NK-92 (cell line): ENCODE measurements around the gene NIPAL4.
"Not testable (repeated sequence)": the region's sequence is repeated elsewhere in the genome, so short reads cannot be mapped to it uniquely, and the experiment has no call there.

ENCODE experiments used
- DNase-seq: peaks from one replicate; lab custom pipeline; 2025; ENCODE audit not compliant: unreplicated experiment; lab: John Stamatoyannopoulos, UW

NIPAL4 gene

DNA sequence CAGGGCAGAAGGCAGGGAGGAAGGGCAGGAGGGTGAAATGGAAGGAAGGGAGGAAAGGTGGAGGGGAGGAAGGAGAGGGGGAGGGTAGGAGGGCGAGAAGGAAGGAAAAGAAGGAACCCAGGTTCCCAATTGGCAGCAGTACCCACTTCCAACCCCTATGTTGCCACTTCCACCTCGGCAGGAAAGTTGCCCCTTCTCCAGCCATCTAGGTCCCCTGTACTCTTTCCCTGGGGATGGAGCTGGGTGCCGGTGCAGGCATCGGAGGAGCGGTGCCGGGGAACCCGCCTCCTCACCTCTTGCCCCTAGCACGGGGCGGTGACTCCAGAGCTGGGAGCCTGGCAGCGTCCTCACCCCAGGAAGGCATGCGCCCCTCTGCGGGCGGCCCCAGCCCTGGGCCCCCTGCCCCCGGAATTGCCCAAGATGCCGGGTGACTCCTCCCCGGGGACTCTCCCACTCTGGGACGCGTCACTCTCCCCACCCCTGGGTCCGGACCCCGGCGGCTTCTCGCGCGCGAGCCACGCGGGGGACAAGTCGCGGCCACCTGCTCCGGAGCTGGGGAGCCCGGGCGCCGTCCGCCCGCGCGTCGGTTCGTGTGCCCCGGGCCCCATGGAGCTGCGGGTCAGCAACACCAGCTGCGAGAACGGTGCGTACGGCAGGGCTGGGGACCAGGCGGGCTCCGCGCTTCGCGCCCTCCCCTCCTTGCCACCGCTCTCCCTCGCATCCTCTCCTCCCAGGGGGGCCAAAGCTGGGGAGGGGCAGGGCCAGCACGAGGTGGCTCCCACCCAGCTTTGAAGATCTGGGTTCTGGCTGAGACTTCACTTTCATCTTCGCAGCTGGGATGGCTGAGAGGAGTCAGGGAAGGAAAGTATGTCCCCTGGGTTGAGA, at the start of gene NIPAL4:
NIPAL4 (plus strand) TSS at position 499 of the 885 bp plus-strand sequence; CDS start at position 607, 108 bp downstream.
- no peak for DNase-seq

DNA sequence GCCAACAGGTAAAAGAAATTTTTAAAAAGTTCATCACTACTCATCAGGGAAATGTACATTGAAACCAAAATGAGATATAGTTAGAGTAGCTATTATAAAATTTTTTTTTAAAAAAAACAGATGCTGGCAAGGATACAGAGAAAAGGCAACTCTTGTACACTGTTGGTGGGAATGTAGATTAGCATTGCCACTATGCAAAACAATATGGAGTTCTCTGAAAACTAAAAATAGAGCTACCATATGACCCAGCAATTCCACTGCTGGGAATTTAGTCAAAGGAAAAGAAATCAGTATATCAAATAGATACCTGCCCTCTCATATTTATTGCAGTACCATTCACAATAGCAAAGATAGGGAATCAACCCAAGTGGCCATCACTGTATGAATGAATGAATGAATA, 44.2 kb upstream of the NIPAL4 start:
- DNase-seq = no peak

DNA sequence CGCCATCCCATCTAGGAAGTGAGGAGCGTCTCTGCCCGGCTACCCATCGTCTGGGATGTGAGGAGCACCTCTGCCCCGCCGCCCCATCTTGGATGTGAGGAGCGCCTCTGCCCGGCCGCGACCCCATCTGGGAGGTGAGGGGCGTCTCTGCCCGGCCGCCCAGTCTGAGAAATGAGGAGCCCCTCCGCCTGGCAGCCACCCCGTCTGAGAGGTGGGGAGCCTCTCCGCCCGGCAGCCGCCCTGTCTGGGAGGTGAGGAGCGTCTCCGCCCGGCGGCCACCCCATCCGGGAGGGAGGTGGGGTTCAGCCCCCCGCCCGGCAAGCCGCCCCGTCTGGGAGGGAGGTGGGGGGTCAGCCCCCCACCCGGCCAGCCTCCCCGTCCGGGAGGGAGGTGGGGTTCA, 40.5 kb upstream of the NIPAL4 start:
- DNase-seq = not testable (repeated sequence)

DNA sequence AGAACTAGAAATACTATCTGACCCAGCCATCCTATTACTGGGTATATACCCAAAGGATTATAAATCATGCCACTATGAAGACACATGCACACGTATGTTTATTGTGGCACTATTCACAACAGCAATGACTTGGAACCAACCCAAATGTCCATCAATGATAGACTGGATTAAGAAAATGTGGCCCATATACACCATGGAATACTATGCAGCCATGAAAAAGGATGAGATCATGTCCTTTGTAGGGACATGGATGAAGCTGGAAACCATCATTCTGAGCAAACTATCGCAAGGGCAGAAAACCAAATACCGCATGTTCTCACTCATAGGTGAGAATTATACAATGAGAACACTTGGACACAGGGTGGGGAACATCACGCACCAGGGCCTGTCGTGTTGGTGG, 30.1 kb upstream of the NIPAL4 start:
- DNase-seq = not testable (repeated sequence)

DNA sequence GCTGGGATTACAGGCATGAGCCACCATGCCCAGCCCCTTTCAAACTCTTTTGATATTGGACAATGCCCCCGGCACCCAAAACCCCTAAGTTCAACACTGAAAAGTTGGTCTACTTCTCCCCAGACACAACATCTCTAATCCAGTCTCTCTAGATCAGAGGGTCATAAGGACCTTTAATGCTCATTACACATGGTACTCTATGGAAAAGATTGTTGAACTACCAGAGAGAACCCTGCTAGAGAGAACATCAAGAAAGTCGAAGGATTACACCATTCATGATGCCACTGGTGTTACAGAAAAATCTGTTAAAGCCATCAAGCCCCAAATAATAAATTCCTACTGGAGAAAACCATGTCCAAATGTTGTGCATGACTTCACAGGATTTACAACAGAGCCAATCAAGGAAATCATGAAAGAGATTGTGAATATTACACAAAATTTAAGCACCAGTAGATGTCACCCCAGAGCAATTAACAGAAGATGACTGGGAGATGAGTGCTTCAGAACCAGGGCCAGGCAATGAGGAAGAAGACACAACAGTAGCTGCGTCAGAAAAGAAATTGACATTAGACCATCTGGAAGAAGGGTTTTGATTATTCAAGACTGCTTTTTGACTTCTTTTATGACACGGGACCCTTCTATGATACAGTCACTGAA, 28.3 kb upstream of the NIPAL4 start:
- DNase-seq = no peak

DNA sequence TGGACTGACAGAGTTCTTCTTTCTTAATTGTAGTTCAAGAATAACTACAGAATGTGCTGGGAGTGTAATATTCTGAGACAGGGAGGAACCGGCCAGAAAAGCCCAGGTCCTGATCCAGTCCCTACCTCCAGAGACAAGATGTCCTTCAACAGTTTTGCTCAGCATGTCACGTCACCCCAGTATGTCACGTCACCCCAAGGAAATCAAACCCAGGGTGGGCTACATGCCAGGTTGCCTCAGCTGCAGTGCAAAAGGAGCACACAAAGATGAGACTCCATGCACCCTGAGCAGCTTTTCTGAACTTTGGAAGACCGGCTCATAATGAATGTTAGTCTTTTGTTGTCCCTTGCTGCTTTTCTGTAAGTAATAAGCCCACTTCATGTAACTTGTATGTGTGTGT, 25.9 kb upstream of the NIPAL4 start:
- DNase-seq = no peak

DNA sequence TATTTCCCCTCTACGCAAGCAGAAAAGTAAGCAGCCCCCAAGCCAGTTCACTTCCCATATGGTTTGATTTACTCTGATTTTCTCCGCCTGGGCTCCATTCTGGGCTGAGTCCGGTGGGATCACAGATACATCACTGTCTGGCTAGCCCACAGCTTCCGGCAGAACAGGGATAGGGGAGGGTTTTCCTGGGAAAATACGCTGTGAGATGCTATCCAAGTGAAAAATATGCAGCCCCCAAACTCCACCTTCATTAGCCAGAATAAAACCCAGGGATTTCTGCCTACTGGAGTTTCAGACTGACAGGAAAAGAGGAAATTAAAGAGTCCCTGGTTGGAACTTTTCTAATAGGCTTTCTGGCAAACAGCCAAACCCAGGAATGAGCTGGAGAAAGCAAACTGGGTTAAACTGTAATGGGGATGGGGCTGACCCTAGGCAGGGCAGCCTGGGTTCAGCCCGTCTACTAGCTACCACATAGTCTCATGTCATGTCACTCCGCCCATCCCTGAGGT, 16.9 kb upstream of the NIPAL4 start:
- DNase-seq = no peak

DNA sequence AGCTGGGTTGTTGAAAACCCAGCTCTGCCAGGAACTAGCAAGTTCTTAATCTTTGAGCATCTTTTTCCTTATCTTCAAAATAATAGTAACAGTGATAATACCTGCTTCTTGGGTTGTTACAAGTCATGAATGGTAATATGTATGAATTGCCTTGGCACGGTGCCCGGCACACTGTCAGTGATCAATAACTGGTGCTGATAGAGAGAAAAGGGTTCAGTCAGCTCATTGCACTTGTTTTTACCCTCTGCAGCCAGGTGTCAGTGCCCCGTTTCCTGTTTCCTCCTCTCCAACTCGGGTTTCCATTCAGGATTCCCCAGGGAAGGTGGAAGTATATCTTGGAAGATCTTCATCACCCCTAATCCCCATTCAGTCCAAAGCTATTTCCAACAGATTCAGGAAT, 15.8 kb upstream of the NIPAL4 start:
- no peak for DNase-seq

DNA sequence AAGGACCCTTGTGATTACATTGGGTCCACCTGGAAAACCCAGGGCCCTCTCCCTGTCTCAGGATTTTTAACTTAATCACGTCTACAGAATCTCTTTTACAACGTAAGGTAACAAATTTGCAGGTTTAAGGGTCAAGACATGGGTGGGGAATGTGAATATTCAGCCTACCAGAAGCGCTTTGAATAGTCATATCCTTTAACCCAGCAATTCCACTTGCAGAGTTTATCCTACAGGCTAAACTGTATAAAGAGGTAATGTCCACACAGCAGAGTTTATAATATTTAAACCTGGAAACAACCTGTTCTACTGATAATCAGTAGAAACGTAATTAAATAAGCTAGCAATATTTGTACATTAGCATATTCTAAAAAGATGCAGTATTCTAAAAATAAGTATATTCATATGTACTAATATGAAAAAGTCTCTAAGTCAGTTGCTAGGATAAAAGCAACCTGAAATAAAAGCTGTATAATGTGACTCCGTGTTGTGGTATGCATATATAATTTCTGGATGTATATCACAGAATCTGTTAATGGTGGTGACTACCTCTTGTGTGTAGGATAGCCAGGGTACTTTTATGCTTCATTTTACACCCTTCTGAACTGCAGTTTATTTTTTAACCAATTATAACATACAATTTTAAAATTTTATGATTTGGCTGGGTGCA, 14.1 kb upstream of the NIPAL4 start:
- DNase-seq = no peak

DNA sequence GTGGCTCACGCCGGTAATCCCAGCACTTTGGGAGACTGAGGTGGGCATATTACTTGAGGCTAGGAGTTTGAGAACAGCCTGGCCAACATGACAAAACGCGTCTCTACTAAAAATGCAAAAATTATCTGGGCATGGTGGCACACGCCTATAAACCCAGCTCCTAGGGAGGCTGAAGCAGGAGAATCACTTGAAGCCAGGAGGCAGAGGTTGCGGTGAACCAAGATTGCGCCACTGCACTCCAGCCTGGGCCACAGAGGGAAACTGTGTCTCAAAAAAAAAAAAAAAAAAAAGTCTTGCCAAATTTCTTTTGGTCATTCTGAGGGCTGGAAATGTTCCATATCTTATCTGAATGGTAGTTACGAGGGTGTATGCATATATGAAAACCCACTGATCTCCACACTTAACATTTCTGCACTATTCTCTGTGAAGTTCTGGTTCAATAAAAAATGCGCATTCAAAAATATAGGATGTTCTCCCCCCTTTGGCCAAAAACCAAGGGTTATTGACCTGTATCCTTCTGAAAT, 13.5 kb upstream of the NIPAL4 start:
- DNase-seq = no peak

DNA sequence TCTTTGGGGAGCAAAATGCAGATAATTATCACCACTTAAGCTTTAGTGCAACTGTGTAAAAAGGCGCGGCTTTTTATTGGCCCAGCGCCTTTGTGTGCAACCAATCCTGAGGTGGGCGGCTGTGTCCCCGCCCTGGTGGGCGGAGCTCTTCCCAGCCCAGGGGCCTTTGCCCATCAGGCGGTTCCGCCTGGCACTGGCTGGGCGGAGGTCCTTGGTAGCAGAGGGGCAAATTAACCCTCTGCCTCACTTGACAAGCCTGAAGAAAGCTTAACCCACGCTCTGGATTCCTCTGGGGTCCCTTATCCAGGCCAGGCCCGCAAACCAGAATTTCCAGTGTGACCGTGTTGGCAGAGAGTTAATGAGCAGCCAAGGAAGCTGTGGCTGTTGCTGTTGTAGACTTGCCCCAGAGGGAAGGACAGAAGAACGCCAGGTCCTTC, 12.8 kb upstream of the NIPAL4 start:
- no peak for DNase-seq

DNA sequence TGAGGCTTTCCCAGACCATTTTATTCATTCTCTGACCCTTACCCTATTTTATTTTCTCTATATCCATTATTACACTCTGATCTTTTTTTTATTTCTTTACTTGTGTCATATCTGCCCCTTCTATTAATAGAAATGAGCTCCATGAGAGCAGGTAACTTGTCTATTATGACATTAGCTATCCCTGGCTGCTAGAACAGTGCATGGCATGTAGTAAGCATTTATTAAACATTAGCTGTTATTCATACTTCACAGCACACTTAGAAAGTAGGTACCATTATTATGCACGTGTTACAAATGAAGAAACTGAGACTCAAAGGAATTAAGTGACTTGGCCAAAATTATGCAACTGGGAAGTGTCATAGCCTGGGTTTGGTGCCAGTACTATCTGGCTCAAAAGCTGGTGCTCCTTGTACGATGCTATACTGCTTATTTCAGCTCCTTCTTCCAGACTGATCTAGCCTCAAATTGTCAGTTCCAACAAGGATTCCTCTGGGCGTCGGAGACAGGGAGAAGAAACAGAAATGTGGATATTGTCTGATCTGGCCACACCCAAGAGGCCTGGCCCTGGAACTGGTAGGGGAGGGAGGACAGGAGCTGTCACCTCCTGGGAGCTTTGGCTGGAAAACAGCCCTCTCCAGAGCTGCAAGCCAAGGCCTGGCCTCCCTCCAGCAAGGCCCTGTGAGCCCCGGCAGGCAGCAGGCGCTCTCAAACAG, 10.8 kb upstream of the NIPAL4 start:
- no peak for DNase-seq

DNA sequence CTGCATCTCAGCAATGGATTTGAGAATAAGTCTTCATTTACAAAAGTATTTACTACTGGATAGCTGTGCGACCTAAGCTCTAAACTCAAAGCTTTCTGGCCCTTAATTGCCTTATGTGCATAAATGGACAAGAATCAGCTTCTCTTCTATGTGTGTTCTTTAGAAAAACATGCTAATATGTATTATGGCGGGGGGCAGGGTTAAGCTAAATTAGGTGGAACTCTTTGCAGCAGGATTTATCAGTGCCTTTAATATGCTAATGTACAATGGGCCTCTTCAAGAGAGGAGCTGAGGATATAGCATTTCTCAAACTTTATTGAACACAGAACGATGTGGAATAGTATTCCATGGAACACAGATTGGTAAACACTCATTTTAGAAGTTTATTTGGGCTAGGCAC, 10.0 kb upstream of the NIPAL4 start:
- DNase-seq = no peak

DNA sequence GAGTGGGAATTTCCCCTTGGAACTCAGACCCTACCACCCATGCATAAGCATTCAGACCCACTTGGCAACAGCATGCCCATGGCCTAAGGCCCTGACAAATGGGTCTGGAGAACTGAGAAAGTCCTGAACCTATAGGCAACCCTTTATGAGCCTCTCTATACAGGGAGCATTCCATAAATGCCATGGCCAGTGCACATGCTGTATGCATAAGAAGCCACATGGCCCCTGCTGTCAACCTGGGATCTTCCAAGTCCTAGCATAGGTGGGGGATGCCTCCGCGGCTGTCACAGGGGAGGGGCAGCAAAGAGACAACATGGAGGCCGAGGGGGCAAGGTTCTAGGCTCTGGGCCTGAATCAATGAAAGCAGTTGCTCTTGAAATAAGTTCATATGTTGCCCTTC, 8.2 kb upstream of the NIPAL4 start:
- DNase-seq = no peak

DNA sequence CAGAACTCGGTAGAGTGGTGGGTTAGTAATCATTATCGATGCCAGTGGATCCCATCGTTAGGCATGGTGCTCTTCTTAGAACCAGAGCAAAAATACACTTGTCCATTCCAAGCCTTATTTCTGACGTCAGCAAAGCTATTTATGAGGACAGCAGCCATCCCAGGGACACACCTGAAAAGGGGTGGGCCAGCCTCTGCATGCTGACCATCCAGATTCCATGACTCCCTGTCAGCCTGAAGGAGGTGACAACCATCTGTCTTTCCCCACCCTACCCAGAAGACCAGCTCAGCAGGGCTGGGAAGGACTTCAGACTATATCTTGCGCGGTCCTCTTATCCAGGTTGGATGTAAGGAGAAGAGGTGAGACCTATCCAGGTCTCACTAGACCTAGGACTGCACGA, 5.7 kb upstream of the NIPAL4 start:
- DNase-seq = no peak

DNA sequence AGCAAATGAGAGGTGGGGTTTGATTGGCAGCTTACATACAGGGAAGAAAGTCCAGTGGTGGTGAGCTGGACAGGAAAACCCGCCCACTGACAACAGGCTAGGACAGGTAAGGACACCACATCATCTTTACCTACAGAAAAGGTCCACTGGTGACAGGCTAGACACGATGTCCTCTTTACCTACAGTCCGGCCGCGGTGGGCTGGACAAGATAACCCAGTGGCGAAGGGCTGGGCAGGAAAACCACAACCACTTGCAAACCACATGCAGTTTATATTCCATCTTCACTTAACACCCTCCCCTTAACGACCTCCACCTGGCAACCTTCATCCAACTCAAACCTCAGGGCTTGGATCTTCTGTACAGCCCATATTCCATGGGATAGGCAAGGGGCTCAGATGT, 5.0 kb upstream of the NIPAL4 start:
- DNase-seq = no peak

DNA sequence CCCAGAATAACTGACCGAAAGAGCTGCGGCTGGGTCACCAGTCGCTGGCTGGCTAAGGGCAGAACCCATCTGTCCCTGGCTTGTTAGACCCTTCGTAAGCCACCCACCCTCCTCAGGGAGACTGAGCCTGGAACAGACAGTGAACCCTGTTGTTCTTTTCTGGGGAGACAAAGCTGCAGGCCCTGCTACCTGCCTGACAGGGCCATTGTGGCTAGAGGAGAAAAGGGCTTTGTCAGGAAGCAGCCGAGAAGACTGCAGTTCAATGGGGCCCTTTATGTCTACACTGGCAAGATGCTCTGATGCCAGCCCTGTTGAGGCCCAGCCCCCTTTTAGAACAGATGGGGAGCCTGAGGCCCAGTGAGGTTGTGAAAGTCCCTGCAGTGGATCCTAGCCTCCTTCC, 3.7 kb upstream of the NIPAL4 start:
- no peak for DNase-seq

DNA sequence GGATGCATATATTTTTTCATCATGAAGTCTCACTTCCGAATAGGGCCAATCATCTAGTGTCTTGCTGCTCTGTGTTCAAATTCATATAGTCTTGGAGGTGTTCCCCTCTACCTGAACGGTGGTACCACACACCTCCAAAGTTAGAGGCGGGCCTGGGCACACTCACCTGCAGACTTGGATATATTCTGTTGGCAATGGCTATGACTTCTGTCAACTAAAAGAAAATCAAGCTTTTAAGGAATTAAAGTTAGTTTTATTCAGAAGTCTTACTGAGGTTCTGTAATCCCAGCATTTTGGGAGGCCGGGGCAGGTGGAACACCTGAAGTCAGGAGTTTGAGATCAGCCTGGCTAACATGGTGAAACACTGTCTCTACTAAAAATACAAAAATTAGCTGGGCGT, 2.6 kb upstream of the NIPAL4 start:
- DNase-seq = no peak

DNA sequence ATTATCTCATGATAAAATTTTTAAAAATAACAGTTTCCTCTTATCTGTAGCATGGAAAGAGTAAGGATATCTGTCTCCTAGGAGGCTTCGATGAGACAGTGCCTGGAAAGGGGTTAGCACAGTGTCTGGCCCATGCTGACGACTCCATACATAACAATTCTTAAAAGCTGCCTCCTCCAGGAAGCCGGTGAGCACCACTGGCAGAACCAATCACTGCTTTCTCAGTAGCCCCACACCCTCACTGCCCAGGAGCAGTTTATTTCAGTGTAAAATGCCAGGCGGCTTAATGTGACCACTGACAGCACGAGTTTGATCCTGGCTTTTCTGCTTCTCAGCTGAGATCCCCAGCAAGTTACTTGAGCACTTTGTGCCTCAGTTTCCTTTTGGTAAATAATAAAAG, 1.2 kb upstream of the NIPAL4 start:
- DNase-seq = no peak

DNA sequence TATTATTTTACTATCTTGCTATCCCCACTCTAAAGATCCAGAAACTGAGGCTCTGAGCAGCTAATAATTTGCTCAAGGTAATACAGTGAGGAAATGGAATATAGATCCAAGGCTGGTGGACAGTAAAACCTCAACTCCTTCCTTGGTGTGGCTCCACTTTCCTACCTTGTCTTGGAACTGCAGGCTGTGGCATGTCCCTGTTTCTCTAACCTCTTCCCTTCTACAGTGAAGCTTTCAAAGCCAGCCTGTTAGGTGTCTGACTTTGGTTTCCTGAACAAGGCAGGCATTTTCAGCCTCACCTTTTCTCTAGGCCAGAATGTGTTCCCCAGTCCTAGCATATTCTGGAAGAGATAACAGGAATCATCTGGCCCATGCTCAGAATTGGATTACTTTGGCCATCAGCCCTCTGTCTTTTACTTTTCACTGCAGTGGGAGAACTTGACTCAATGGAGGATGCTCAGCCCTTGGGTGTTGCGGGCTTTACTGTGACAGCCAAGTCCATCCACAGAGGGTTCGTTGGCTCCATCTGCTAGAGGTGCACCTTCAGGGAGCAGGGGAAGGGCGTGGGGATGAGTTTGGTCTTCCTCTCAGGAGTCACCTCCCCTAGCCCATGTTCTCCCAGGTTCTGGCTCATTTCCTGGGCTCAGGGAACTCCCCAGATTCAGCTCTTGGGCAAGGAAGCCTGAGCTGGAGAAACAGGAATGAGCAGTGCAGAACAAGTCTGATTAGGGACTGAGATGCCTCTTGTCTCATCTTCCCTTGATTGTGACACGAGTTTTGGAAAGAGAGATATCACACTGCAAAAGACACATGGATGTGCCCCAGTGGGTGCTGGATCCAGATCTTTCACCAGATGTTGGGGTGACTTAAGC, 1.1 kb downstream of the NIPAL4 start:
- DNase-seq = no peak
